C1 segment of cervical spinal cord (tissue), 14 donors: Measurements from ENCODE around the gene SCO2.

Experiments used
- DNase-seq, 14 donors: peaks; one replicate each; lab custom pipeline; 2025; lab: John Stamatoyannopoulos, UW

Gene SCO2

DNA sequence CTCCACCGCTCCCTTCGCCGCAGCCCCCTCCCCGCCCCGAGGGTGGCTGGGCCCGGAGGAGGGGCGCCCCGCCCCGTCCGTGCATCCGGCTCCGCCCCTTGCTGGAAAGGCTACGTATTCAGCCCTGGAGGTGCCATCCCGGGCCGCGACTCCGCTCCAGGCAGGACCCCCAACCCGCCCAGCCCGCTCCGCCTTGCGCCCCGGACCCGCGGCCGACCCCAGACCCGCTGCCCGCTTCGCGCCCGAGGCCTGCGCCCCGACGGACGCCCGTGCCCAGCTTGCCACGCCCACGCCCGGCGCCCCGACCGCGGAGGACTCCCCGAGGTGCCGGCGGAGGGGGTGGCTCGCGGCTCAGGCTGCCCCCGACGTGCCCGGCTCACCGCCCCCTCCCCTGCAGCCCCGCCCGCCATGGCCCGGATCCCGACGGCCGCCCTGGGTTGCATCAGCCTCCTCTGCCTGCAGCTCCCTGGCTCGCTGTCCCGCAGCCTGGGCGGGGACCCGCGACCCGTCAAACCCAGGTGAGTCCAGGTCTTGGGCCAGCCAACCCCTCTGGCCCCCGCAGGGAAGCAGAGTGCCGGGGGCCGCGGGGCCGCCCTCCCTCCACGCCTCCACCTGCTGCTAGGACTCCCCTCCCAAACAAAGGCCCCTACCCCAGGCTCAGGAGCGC lies 43.8 kb downstream of the SCO2 start, which contains the start of gene ADM2:
TSS of gene ADM2 (plus strand) at position 104 of the 667 bp plus-strand sequence. CDS start at position 409, 305 bp downstream.
- no peak for DNase-seq

DNA sequence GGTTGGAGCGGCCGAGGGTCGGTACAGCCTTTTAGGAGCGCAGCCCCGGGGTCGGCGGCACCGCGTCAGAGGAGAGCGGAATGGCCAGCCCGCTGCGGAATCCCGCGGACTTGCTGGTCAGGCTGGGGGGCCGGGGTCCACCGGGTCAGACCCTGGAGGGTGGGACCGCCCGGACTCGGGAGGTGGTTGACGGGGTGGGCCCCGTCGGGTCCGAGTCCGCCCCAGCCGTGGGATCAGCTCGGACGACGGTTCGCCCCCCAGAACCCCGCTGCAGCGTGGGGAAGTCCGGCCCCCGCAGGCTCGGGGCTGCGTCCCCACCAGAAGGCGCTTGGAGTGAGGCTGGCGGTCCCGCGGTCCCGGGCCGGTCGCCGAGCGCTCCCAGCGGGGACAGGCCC lies 44.4 kb downstream of the SCO2 start:
- DNase-seq = no peak

DNA sequence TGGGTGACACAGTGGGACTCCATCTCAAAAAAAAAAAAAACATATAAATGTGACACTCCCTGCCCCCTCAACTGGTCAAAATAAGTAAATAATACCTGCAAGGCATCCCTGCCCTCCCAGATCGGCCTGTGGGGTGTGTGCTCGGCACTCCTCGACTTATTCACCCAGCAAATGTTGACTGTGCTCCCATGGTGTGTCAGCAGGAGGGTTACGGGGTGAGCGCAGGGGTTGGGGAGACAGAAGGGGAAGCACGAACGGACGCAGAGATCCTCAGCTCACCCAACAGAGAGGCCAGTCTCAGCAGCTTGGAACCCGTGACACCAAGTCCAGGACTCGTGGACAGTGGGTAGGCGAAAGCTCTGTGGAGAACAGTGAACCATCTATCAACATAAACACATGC lies 45.7 kb downstream of the SCO2 start:
- DNase-seq = no peak

DNA sequence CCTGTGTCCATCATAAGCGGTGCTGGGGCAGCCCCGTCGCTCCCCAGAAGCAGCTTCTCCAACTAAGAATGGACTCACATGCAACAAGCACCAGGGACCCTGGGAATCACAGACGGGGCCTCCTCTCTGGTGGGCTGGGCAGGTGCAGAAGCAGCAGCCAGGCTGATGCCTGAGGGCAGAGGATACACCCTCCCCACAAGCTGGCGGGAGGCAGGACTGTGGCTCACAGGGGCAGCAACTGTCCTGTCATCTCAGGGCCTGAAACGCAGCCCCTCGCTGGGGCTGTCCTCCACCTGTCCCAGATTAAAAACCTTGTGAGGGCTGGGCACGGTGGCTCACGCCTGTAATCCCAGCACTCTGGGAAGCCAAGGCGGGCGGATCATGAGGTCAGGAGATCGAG lies 47.5 kb downstream of the SCO2 start:
- DNase-seq = no peak

DNA sequence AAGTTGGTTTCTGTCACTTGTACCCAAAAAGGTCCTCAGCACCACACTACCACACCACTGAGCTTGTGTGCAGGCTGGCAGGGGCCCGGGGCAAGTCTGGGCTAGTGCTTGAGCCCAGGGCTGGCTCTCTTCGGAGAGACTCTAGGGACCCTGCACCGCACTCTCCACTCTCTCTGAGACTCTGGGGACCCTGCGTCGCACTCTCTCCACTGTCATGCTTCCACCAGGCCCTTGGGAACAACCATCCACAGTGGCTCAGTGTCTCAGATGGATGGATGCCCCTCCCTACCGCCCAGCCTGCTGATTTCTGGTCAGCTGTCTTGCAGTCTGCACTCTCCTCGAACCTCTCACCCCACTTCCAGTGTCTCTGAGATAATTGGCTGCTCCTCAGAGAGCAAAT lies 48.5 kb downstream of the SCO2 start:
- no peak for DNase-seq

DNA sequence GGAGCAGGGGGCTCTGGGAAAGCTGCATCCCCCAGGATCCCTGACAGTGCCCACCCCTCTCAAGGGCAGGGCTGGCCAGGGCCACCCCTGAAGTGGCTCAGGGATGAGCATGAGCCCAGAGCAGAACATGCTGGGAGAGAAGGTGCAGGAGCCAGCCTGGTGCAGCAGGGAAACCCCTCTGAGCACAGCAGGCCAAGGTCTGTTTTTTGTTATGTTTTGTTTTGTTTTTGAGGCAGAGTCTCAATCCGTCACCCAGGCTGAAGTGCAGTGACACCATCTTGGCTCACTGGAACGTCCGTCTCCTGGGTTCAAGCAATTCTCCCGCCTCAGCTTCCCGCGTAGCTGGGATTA lies 49.8 kb downstream of the SCO2 start:
- no peak for DNase-seq

DNA sequence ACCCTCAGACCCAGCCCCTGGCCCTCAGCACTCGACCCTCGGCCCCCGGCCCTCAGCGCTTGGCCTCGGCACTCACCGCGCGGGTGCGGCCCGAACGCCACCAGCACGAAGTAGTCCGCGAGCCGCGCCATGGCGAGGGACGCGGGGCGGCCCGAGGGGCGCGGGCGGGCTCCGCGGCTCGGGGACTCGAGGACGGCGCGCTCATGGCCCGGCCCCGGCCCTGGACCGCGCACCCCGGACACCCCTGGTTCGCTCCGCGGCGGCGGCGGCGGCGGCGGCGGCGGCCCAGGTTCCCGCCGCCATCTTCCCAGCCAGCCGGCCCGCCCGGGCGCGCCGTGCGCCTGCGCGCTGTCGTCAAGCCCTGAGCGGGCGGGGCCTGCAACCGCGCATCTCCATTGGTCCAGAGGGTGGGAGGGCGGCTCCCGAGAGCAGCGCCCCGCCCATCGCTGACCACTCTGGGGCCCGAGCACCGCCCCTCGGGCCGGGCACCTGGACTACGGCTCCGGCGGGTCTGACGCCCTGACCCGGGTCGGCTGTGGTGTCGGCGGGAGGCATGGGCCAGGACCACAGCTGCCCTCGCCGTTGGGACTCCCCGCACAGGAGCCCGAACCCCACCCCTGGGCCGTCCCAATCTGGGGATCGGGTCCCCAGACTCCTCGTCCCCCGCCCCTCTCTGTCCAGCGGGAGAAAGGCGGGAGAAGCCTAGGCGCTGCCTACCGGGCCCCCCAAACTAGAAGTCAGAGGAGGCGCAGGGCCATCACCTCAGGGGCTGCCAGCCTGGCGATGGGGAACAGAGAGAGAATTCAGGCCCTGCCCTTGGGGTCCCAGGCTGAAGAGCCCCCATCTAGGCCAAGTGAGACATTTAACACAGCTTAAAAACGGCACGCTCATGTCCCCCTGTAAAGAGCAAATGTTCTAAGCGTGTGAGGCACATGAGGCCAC lies 50.4 kb downstream of the SCO2 start, which contains the start of gene SBF1:
TSS of gene SBF1 (minus strand) at position 326 of the 942 bp plus-strand sequence. CDS start at position 131, 195 bp downstream.
- DNase-seq = peak; percentile 46 to 94 (median 80)

DNA sequence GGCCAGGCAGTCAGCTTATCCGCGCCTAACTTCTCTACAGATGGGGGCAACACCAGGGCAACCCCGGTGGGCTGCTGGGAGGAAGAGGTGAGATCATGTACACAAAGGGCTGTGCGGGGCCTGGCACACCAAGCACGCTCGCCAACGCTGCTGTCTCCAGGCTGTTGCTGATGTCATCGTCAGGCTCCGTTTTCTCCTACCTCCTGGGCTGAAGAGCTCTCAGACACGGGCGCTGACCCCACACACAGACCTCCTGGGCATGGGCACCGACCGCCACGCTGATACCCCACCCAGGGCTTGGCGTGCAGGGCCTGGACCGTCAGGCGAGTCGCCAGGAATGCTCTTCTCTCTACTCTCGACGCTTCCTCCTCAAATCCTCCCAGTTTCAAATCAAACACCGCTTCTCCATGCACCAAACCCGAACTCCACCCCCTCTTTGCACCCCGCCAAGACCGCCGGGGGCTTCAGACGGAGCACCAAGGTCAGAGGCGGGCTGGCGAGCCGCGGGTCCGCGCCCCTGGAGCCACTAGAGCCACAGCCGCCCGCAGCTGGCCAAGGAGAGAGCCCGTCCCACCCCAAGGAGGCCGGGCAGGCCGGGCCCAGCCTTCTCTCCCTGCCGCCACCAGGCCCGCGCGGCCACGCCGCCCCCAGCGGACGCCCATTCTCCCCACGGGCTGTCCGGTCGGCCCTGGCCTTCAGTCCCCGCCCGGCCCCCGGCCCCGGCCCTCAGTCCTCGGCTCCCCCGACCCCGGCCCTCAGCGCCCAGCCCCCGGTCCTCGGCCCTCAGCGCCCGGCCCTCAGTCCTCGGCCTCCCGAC lies 51.3 kb downstream of the SCO2 start:
- peak in 4 of 14 donors; percentile 12 to 49 (median 23) for DNase-seq
